ENCODE data around the gene SHROOM3. TPM values are rescaled to one million over a fixed set of nuclear protein-coding genes. Genes with fewer than 3 reads are reported as not detected.

Gene SHROOM3
- total and polyA plus RNA-seq, 8 donors: 13.5 to 96.9 (median 16.9) TPM

GRCh38 chr4:76578002-76578560 lies 143.1 kb downstream of the SHROOM3 start:
- Histone ChIP-seq H3K27ac (no peak overlapping the region), H3K4me1 (no peaks in the 10 kb centered on the region), H3K27me3 (no peaks in the 10 kb centered on the region), H3K4me3 (no peak overlapping the region), H3K36me3 (no peaks in the 10 kb centered on the region), H3K9me3 (no peaks in the 10 kb centered on the region)
- intact Hi-C loops (cut with DNase I): no loop called here
- DNase-seq: no peak
- no peak for ATAC-seq
- TF ChIP-seq, protein P1, sequence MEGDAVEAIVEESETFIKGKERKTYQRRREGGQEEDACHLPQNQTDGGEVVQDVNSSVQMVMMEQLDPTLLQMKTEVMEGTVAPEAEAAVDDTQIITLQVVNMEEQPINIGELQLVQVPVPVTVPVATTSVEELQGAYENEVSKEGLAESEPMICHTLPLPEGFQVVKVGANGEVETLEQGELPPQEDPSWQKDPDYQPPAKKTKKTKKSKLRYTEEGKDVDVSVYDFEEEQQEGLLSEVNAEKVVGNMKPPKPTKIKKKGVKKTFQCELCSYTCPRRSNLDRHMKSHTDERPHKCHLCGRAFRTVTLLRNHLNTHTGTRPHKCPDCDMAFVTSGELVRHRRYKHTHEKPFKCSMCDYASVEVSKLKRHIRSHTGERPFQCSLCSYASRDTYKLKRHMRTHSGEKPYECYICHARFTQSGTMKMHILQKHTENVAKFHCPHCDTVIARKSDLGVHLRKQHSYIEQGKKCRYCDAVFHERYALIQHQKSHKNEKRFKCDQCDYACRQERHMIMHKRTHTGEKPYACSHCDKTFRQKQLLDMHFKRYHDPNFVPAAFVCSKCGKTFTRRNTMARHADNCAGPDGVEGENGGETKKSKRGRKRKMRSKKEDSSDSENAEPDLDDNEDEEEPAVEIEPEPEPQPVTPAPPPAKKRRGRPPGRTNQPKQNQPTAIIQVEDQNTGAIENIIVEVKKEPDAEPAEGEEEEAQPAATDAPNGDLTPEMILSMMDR (IDR thresholded peaks at IDR 0.05): no peak

GRCh38 chr4:76579596-76580375 lies 144.8 kb downstream of the SHROOM3 start:
- Histone ChIP-seq H3K36me3 (no peaks in the 10 kb centered on the region), H3K4me1 (no peaks in the 10 kb centered on the region), H3K27ac (no peak overlapping the region), H3K27me3 (peaks cover 0 to 3% of the 10 kb centered on the region in 2 donors), H3K4me3 (no peak overlapping the region), H3K9me3 (no peaks in the 10 kb centered on the region)
- DNase-seq (no peak), ATAC-seq (no peak)
- intact Hi-C loops (cut with DNase I): no loop called here
- TF ChIP-seq, protein P1 (IDR thresholded peaks at IDR 0.05): no peak

DNA sequence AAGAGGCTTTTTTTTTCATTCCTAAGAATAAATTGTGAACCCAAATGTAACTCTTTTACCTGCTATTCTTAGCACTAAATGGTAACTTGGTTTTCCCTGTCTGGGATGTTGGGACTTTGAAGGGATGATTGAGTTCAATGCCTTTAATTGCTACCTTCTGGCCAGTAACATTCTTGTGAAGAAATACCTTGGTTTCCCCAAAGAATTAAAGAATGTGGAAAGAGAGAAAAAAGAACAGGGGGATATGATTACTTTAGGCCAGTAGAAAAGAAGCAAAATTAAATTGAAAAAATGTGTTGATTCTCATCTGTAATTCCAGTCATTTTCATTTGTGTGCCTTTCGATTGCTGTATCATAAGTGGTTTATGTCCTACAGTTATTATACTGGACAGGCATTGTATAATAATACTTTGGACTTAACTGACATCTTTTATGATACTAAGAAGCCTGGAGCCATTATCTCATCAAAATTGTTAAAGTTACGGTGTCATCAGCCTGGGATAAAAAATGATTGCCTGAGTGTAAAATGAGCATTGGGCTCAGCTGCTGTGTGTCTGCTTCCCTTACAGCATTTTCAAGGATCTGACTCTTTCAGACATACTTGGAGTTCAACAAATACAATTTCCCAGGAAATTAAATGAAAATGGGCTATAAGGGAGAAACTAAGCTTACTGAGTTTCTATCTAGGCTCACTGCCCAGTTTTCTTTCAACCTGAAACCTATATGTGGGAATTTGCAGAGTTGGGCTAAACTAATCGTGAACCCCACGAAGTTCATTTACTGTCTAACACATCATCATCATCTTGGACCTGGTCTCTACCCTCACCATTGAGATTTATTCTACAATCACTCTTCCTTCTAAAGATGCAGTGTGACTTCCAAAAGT lies 146.3 kb downstream of the SHROOM3 start:
- TF ChIP-seq, protein P1 (IDR thresholded peaks at IDR 0.05): no peak
- H3K9me3 ChIP-seq: no peaks in the 10 kb centered on the region
- no peak for ATAC-seq
- H3K36me3 ChIP-seq: no peaks in the 10 kb centered on the region
- no peak for DNase-seq
- no peak overlapping the region for H3K4me3 ChIP-seq
- intact Hi-C loops (cut with DNase I): no loop called here
- no peak overlapping the region for H3K27ac ChIP-seq
- H3K27me3 ChIP-seq: peaks cover 0 to 18% of the 10 kb centered on the region in 2 donors
- H3K4me1 ChIP-seq: peaks cover 0 to 13% of the 10 kb centered on the region in 2 donors

- no peak for DNase-seq
- peaks cover 0 to 25% of the 10 kb centered on the region in 2 donors for H3K27me3 ChIP-seq
- H3K27ac ChIP-seq: no peak overlapping the region
- H3K36me3 ChIP-seq: no peaks in the 10 kb centered on the region
- no peak overlapping the region for H3K4me3 ChIP-seq
- intact Hi-C loops (cut with DNase I): no loop called here
- TF ChIP-seq, protein P1 (IDR thresholded peaks at IDR 0.05): no peak
- peaks cover 0 to 13% of the 10 kb centered on the region in 2 donors for H3K4me1 ChIP-seq
- no peak for ATAC-seq
- H3K9me3 ChIP-seq: no peaks in the 10 kb centered on the region
These were observed 147.2 kb downstream of the SHROOM3 start for GRCh38 chr4:76582074-76582816.

Measured in left lung (tissue), 10 donors.